Lower leg skin (tissue), 3 donors: Measurements from ENCODE around the gene GRHL1.

Source experiments
- POLR2A ChIP-seq, 2 donors: fragments of 450-650 bp; IDR thresholded peaks; one replicate each; pipeline ENCODE4 v1.6.1; 2016 to 2017; ENCODE audit warnings: antibody characterized with exemption in 2 of 2, mild to moderate bottlenecking in 1 of 2, moderate library complexity in 1 of 2
- TF ChIP-seq, protein P1 (sequence below), 3 donors: fragments of 450-650 bp; IDR thresholded peaks; one replicate each; pipeline ENCODE4 v1.5.1; 2016; ENCODE audit warnings: antibody characterized with exemption in 3 of 3, mild to moderate bottlenecking in 3 of 3, moderate library complexity in 2 of 3

DNA sequence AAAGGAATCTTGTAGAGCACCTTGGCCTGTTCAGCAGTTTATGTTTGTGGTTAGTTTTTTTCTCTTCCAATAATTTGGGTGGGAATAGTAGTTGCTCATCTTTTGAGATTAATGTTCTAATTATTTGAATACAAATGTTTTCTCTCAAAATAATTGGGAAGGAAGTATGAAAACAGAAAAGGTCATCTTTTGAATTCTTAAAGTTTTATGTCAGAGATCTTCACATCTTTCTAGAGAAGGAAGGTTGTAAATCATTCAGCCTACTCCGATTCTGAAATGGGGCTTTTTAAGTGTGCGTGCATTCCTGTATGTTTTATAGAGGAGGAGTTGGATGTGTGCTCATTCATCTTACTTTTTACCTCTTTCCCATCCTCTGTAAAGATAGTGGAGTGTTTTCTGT, 29.0 kb downstream of the GRHL1 start:
- TF ChIP-seq POLR2A (IDR thresholded peaks at IDR 0.05), result no peak
- TF ChIP-seq, protein P1, sequence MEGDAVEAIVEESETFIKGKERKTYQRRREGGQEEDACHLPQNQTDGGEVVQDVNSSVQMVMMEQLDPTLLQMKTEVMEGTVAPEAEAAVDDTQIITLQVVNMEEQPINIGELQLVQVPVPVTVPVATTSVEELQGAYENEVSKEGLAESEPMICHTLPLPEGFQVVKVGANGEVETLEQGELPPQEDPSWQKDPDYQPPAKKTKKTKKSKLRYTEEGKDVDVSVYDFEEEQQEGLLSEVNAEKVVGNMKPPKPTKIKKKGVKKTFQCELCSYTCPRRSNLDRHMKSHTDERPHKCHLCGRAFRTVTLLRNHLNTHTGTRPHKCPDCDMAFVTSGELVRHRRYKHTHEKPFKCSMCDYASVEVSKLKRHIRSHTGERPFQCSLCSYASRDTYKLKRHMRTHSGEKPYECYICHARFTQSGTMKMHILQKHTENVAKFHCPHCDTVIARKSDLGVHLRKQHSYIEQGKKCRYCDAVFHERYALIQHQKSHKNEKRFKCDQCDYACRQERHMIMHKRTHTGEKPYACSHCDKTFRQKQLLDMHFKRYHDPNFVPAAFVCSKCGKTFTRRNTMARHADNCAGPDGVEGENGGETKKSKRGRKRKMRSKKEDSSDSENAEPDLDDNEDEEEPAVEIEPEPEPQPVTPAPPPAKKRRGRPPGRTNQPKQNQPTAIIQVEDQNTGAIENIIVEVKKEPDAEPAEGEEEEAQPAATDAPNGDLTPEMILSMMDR (IDR thresholded peaks at IDR 0.05), result no peak
